Mesothelial cell of epicardium (in vitro differentiated cells): ENCODE data around the gene DIS3L2. TPM values are rescaled to one million over a fixed set of nuclear protein-coding genes. Genes with fewer than 3 reads are reported as not detected.
A peak's percentile ranks its signal among the peaks of the same experiment; 100 is the strongest.
"Not testable (repeated sequence)": the region's sequence is repeated elsewhere in the genome, so short reads cannot be mapped to it uniquely, and the experiment has no call there.

ENCODE experiments used
- DNase-seq, 2 experiments: peaks; one replicate each; pipeline ENCODE4 v3.0.0; 2021; ENCODE audit warnings: low spot score in 2 of 2; ENCODE audit not compliant: unreplicated experiment in 2 of 2
- H3K27ac Mint-ChIP-seq: 2 replicates; pipeline ENCODE4 v1.8.0; 2021; ENCODE audit warnings: mixed read lengths
- H3K27me3 Mint-ChIP-seq: 2 replicates; pipeline ENCODE4 v1.8.0; 2021; ENCODE audit warnings: low read depth, mixed read lengths
- H3K36me3 Mint-ChIP-seq: 2 replicates; pipeline ENCODE4 v1.8.0; 2021; ENCODE audit warnings: mixed read lengths
- H3K4me1 Mint-ChIP-seq: 2 replicates; pipeline ENCODE4 v1.8.0; 2021; ENCODE audit warnings: mixed read lengths
- H3K4me3 Mint-ChIP-seq: 2 replicates; pipeline ENCODE4 v1.8.0; 2021; ENCODE audit warnings: mild to moderate bottlenecking, moderate library complexity, mixed read lengths
- H3K9me3 Mint-ChIP-seq: 2 replicates; pipeline ENCODE4 v1.8.0; 2021; ENCODE audit warnings: mixed read lengths
- microRNA-seq: library from miRNA; unstranded; fragments of <30 nt; microRNA quantifications from one replicate; pipeline ENCODE4 v1.2.0, GENCODE V29; 2021; ENCODE audit warnings: inconsistent platforms, mixed read lengths
- total RNA-seq: library from RNA; stranded (reverse); gene quantifications from 3 replicates; pipeline ENCODE4 v1.2.1, GENCODE V29; 2021
- TF ChIP-seq, protein P1 (sequence below): fragments of 200-600 bp; sonication (generic); IDR thresholded peaks from one replicate; pipeline ENCODE4 v1.5.0; 2021; ENCODE audit warnings: antibody characterized with exemption; ENCODE audit not compliant: unreplicated experiment

The DIS3L2 gene
- total RNA-seq, 1 donor from 2014 or later: 74.4 TPM

DNA sequence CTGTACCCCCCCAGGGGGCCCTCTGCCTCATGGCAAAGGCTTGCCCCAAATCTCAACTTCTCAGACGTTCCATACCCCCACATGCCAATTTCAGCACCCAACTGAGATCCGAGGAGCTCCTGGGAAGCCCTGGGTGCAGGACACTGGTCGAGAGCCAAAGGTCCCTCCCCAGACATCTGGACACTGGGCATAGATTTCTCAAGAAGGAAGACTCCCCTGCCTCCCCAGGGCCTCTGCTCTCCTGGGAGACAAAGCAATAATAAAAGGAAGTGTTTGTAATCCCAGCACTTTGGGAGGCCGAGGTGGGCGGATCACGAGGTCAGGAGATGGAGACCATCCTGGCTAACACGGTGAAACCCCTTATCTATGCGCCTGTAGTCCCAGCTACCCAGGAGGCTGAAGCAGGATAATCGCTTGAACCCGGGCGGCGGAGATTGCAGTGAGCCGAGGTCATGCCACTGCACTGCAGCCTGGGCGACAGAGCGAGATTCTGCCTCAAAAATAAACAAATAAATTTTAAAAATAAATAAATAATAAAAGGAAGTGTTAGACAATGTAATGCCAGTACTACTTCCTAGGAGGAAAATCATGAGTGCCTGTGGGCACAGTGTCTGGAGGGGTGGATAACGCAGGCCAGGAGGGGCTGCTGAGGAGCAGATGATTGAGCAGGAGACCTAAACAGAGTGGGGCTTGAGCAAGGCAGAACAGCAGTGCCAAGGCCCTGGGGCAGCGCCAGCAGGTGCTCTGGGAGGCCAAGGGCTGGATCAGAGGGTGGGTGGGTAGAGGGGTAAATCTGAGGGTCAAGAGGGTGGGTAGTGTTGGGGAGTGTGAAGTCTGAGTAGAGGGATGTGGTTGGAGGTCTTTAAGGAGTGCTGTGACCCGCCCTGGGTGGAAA is 421.1 kb downstream of the DIS3L2 start:
- Mint-ChIP-seq H3K4me1 (peaks cover 20% of the 10 kb centered on the region), H3K4me3 (no peak overlapping the region), H3K27ac (no peak overlapping the region), H3K27me3 (peaks cover 34% of the 10 kb centered on the region), H3K36me3 (no peaks in the 10 kb centered on the region), H3K9me3 (no peaks in the 10 kb centered on the region)
- TF ChIP-seq, protein P1, sequence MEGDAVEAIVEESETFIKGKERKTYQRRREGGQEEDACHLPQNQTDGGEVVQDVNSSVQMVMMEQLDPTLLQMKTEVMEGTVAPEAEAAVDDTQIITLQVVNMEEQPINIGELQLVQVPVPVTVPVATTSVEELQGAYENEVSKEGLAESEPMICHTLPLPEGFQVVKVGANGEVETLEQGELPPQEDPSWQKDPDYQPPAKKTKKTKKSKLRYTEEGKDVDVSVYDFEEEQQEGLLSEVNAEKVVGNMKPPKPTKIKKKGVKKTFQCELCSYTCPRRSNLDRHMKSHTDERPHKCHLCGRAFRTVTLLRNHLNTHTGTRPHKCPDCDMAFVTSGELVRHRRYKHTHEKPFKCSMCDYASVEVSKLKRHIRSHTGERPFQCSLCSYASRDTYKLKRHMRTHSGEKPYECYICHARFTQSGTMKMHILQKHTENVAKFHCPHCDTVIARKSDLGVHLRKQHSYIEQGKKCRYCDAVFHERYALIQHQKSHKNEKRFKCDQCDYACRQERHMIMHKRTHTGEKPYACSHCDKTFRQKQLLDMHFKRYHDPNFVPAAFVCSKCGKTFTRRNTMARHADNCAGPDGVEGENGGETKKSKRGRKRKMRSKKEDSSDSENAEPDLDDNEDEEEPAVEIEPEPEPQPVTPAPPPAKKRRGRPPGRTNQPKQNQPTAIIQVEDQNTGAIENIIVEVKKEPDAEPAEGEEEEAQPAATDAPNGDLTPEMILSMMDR: no peak
- DNase-seq: no peak

DNA sequence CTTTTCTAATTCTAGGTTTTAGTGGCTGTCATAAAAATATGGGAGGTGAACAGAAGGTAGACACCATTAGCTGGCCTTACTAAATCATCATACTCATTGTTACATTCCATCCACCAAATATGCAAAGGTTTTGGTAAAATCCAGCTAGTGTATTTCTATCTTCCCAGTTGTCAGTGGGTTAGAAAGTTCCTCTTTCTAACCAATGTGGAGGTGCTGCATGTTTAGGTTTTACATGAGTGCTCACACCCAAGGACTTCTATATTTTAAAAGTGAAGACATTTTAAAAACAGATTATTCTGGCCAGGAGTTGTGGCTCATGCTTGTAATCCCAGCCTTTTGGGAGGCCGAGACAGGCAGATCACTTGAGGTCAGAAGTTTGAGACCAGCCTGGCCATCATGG is 423.0 kb downstream of the DIS3L2 start:
- no peak overlapping the region for H3K27ac Mint-ChIP-seq
- DNase-seq: no peak
- peaks cover 53% of the 10 kb centered on the region for H3K27me3 Mint-ChIP-seq
- H3K4me1 Mint-ChIP-seq: peaks cover 22% of the 10 kb centered on the region
- no peaks in the 10 kb centered on the region for H3K9me3 Mint-ChIP-seq
- H3K36me3 Mint-ChIP-seq: no peaks in the 10 kb centered on the region
- TF ChIP-seq, protein P1: no peak
- no peak overlapping the region for H3K4me3 Mint-ChIP-seq

- not testable (repeated sequence) for DNase-seq, H3K9me3 Mint-ChIP-seq, H3K4me3 Mint-ChIP-seq, H3K36me3 Mint-ChIP-seq
- H3K27me3 Mint-ChIP-seq: peaks cover 58% of the 10 kb centered on the region
- peaks cover 22% of the 10 kb centered on the region for H3K4me1 Mint-ChIP-seq
- peak overlapping the region; percentile 92 for H3K27ac Mint-ChIP-seq
These were observed 423.5 kb downstream of the DIS3L2 start for GRCh38 chr2:232385058-232385457.

GRCh38 chr2:232385660-232386489 is 424.4 kb downstream of the DIS3L2 start:
- H3K9me3 Mint-ChIP-seq: no peaks in the 10 kb centered on the region
- H3K27me3 Mint-ChIP-seq: peaks cover 66% of the 10 kb centered on the region
- peak overlapping the region; percentile 92 for H3K27ac Mint-ChIP-seq
- H3K4me1 Mint-ChIP-seq: peaks cover 22% of the 10 kb centered on the region
- no peak for DNase-seq
- TF ChIP-seq, protein P1: no peak
- H3K4me3 Mint-ChIP-seq: peak overlapping the region; percentile 65
- no peaks in the 10 kb centered on the region for H3K36me3 Mint-ChIP-seq

GRCh38 chr2:232386490-232386739 is 424.9 kb downstream of the DIS3L2 start:
- DNase-seq: no peak
- Mint-ChIP-seq H3K9me3 (no peaks in the 10 kb centered on the region), H3K27ac (peak overlapping the region; percentile 92), H3K4me1 (peaks cover 22% of the 10 kb centered on the region), H3K27me3 (peaks cover 68% of the 10 kb centered on the region), H3K4me3 (peak overlapping the region; percentile 65), H3K36me3 (no peaks in the 10 kb centered on the region)
- TF ChIP-seq, protein P1: no peak

Small RNA genes lying within 50 kb of the gene (microRNA-seq; reads per million reads assigned to microRNA genes)
- not detected for gene MIR562

Other genes with a start within 250 kb of the DIS3L2 start
- gene PDE6D, start 180.4 kb upstream of the DIS3L2 start, total RNA-seq: 15.2 to 16.5 TPM (median 15.4 TPM) in 3 replicates
- 53.6 to 58.9 TPM (median 57.3 TPM) in 3 replicates for gene COPS7B, start 175.3 kb upstream of the DIS3L2 start, total RNA-seq
- gene NPPC, start 35.3 kb upstream of the DIS3L2 start, total RNA-seq: 0.72 to 0.80 TPM (median 0.73 TPM) in 3 replicates